C4-2B (cell line): ENCODE results near the gene TNFRSF13B.
"Not testable (repeated sequence)": the region's sequence is repeated elsewhere in the genome, so short reads cannot be mapped to it uniquely, and the experiment has no call there.

ENCODE experiments used
- H3K27ac ChIP-seq: fragments of 450-650 bp; 2 replicates; pipeline ENCODE4 v1.5.1; 2017
- ZFX ChIP-seq: fragments of 450-650 bp; IDR thresholded peaks from 2 replicates; pipeline ENCODE4 v1.6.1; 2017
- TF ChIP-seq, protein P1 (sequence below): fragments of 450-650 bp; conservative IDR thresholded peaks from 2 replicates; pipeline ENCODE4 v1.5.1; 2017; ENCODE audit warnings: mild to moderate bottlenecking

Gene TNFRSF13B

DNA sequence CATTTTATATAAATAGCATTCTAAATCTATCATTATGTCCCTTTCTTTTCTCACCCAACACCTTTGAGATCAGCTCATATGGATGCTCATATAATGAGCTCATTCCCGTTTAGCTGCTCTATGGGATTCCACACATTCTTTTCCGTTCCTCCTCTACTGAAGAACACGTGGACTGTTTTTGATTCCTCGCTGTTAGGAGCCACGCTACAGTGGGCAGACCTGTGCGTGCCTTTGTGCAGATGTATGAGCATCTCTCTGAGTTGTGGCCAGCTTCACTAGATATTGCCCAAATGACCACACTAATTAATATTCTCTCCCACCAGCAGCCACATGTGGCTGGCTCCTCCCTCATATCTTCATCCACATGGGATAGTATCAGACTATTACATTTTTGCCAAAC lies 6.0 kb upstream of the TNFRSF13B start:
- H3K27ac ChIP-seq, result no peak overlapping the region
- TF ChIP-seq, protein P1, sequence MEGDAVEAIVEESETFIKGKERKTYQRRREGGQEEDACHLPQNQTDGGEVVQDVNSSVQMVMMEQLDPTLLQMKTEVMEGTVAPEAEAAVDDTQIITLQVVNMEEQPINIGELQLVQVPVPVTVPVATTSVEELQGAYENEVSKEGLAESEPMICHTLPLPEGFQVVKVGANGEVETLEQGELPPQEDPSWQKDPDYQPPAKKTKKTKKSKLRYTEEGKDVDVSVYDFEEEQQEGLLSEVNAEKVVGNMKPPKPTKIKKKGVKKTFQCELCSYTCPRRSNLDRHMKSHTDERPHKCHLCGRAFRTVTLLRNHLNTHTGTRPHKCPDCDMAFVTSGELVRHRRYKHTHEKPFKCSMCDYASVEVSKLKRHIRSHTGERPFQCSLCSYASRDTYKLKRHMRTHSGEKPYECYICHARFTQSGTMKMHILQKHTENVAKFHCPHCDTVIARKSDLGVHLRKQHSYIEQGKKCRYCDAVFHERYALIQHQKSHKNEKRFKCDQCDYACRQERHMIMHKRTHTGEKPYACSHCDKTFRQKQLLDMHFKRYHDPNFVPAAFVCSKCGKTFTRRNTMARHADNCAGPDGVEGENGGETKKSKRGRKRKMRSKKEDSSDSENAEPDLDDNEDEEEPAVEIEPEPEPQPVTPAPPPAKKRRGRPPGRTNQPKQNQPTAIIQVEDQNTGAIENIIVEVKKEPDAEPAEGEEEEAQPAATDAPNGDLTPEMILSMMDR, result no peak
- no peak for TF ChIP-seq ZFX

DNA sequence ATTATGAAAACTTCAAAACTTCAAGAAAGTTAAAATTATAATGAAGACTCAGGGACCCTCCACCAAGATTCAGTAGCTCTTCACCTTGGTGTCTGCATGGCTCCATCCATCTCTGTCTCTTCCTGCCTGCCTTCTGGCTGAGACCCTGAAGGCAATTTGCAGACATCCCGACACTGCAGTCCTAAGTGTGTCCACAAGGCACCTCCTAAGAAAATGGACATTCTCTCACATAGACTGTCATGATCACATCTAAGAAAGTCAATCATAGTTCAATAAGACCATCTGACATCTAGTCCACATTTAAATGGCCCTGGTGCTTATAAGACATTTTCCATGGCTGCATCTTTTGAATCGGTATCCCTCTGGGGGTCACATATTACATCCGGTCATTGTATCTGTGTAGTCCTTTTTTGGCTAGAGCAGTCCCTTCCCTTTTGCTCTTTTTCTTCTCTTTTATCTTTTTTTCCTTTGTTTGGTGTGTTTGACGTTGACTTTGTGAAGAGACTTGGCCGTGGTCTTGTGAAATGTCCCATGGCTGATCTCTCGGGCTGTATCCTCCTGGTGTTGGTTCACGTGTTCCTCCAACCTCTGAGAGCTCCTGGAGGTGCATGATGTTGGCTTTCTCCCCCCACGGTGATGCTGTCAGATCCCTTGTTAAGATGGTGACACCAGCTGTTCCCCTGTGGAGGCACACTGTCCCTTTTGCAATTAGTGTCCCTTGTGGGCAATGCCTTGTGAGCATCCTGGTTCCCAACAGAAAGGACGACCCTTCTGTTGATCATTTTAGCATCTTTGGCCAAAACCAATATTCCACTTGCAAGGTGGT lies 5.0 kb upstream of the TNFRSF13B start:
- no peak overlapping the region for H3K27ac ChIP-seq
- no peak for TF ChIP-seq ZFX
- TF ChIP-seq, protein P1, result no peak

DNA sequence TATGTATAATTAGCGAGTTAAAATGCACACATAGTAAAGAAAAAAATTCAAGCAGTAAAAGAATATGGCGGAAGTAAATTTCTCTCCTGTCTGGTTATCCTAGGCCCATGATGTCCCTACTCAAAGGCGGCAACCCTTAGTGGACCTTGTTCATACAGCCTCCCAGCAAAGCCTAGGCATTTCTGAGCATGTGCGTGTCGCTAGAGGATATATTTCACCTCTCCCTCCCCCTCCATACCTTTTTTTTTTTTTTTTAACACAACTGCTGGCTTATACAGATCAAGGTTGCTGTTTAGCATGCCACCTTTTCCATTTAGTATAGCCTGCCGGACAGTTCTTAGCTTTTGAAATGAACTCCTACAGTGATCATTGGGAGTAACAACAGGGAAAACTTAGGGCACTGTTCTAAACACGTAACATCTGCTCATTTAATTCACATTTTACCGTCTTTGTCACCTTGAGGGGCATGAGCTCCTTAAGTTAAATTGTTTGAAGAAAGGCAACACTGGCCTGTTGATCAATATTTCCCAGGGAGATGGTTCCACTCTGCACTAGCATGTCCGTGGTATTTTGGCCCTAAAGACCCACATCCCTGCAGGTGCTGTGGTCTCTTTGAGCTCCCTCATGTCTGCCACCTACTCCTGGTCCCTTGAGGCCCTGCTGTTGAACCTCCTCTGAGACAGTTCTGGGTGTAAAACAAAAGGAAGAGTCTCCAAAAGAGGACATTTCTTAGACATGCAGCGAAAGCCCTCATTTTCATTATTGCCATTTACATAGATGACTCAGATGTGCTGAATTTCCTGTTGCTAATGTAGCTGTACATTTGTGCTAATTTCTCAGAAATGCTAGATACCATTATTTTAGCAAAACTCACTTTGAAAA lies 4.1 kb upstream of the TNFRSF13B start:
- no peak overlapping the region for H3K27ac ChIP-seq
- TF ChIP-seq ZFX, result no peak
- TF ChIP-seq, protein P1, result no peak

DNA sequence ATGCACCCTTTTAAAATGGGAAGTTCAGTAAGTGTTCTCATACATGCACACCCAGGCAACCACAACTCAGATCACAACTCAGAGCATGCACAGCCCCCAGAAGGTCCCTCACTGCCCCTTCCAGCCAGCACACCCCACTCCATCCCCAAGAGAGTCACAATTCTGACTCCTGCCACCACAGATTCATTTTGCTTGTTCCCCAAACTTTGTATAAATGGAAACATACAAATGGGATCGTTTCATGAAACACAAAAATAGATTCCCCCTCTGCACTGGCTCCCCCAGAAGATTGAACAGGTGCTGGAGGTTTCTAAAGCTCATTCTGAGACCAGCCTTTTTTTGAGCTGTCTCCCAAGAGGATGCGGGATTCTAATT lies 3.3 kb upstream of the TNFRSF13B start:
- TF ChIP-seq, protein P1, result no peak
- no peak for TF ChIP-seq ZFX
- H3K27ac ChIP-seq, result no peak overlapping the region

DNA sequence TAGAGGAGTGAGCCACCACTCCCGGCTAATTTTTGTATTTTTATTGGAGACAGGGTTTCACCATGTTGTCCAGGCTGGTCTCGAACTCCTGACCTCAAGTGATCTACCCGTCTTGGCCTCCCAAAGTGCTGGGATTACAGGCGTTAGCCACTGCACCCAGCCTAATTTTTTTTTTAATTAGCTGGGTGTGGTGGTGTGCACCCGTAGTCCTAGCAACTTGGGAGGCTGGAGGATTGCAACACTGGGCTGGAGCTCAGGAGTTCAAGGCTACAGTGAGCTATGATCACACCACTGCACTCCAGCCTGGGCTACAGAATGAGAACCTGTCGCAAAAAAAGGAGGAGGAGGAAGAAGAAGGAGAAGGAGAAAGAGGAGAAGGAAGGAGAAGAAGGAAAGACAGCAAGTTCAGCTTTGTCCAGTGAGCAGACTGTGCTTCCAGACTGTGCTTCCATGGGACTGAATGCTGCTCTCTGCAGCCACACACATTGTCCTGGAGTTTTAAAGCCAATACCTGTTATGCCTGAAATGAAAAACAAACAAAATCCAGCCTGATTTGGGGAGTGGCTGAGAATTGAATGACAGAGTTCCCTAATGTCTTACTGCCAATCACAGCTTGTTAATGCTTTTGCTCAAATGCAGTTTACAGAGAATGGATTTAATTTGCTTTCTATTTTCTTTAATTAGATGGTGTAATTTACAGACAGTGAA lies 2.8 kb upstream of the TNFRSF13B start:
- TF ChIP-seq, protein P1, result no peak
- no peak for TF ChIP-seq ZFX
- H3K27ac ChIP-seq, result no peak overlapping the region

DNA sequence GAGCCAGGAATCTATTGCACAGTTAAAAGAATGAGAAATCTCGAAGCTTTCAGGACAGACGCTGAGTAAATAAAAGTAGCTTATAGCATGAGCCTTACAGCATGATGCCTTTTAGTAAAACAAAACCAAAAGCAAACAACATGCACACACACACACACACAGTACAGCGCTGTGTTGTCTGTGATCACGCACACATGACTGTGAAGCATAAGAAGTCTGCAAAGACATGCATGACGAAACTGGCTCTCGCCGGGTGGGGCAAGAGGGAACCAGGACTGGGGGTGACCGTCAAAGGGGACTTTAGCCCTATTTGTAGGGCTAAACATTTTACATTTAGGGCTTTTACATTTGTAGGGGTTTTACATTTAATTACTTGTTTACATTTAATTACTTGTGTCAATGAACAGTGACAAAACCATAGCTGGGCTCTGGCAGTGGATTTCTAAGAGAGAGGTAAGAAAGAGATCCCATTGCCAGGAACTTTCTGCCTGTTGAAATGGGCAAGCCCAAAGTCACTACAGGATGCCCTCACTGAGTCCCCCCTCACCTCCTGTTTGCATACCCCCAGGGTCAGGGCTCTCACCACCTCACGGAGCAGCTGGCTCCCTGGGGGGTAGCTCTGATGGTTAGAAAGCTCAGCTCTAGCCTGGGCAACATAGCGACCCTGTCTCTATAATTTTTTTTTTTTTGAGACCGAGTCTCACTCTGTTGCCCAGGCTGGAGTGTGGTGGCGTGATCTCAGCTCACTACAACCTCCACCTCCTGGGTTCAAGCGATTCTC lies 2.0 kb upstream of the TNFRSF13B start:
- TF ChIP-seq, protein P1, result no peak
- TF ChIP-seq ZFX, result no peak
- H3K27ac ChIP-seq, result no peak overlapping the region

DNA sequence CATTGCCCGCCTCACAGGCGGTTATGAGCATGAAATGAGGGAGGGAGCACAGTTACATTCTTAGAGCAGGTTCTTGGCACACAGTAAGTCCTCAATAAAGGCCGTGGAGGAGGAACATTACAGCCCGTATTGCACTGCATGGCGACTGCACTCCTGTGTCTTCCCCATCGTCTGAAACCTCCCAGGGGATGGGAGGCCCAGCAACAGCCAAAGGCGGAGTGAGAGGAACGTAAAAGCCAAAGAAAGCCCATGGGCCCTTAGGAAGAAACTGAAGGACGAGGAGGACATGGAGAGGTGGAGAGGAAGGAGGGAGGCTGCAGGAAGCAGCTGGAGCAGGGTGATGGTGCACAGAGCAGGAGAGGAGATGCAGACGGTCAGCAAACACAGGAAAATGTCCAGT lies 1.1 kb upstream of the TNFRSF13B start:
- not testable (repeated sequence) for H3K27ac ChIP-seq
